IMR-90 (cell line): Measurements from ENCODE around the gene SCTR. TPM values are rescaled to one million over a fixed set of nuclear protein-coding genes. Genes with fewer than 3 reads are reported as not detected.

Experiments
- ATAC-seq: fragments of 200-7000 bp; cut with Tn5 transposase; 2 replicates; pipeline ENCODE4 v1.9.1; 2020; ENCODE audit warnings: low read depth, mild to moderate bottlenecking, moderate library complexity
- BruUV-seq: library from RNA; stranded (reverse); fragments of 400-500 nt; replicated peaks from 2 replicates; lab custom pipeline; 2021; lab: Mats Ljungman, UMichigan
- CTCF ChIA-PET: fragments of 300-600 bp; formaldehyde crosslinking; extraction: SDS; loops from one replicate; lab custom pipeline; 2021; ENCODE audit warnings: antibody characterized with exemption; lab: Yijun Ruan, JAX
- POLR2A ChIA-PET: fragments of 300-600 bp; sonication (Branson Sonifier 250); formaldehyde crosslinking; loops from one replicate; lab custom pipeline; 2022; ENCODE audit warnings: antibody characterized with exemption; ENCODE audit not compliant: unreplicated experiment; lab: Charles Lee
- DNase-seq: peaks from one replicate; pipeline ENCODE4 v3.0.0; 2013
- H2AFZ ChIP-seq: replicated peaks from 2 replicates; pipeline ENCODE3; 2013; ENCODE audit warnings: low read length, mild to moderate bottlenecking; ENCODE audit not compliant: poor library complexity
- H2AK5ac ChIP-seq: 2 replicates; pipeline ENCODE4 v1.6.1; 2013; ENCODE audit warnings: low read depth, low read length, inconsistent platforms
- H2AK9ac ChIP-seq: replicated peaks from 2 replicates; pipeline ENCODE3; 2013; ENCODE audit warnings: mild to moderate bottlenecking, low read depth, low read length, moderate library complexity; ENCODE audit not compliant: poor library complexity
- H2BK120ac ChIP-seq: 2 replicates; pipeline ENCODE4 v1.6.1; 2013; ENCODE audit warnings: low read depth, low read length, inconsistent platforms
- H2BK15ac ChIP-seq: 3 replicates; pipeline ENCODE4 v1.6.1; 2013; ENCODE audit warnings: low read depth, low read length, inconsistent platforms
- H2BK20ac ChIP-seq: 2 replicates; pipeline ENCODE4 v1.6.1; 2013; ENCODE audit warnings: low read depth, mild to moderate bottlenecking, inconsistent platforms, low read length, moderate library complexity
- H2BK5ac ChIP-seq: 2 replicates; pipeline ENCODE4 v1.6.1; 2013; ENCODE audit warnings: mild to moderate bottlenecking, low read depth, low read length, inconsistent platforms; ENCODE audit not compliant: poor library complexity, severe bottlenecking
- H3K14ac ChIP-seq: replicated peaks from 2 replicates; pipeline ENCODE4 v1.6.1; 2013; ENCODE audit warnings: low read depth, low read length, inconsistent platforms
- H3K18ac ChIP-seq: 2 replicates; pipeline ENCODE4 v1.6.1; 2013; ENCODE audit warnings: low read depth, low read length, control low read depth
- H3K23ac ChIP-seq: 2 replicates; pipeline ENCODE4 v1.6.1; 2013; ENCODE audit warnings: low read depth, low read length, inconsistent platforms
- H3K27ac ChIP-seq: 2 replicates; pipeline ENCODE4 v1.5.1; 2013; ENCODE audit warnings: mild to moderate bottlenecking, control low read depth, low read length; ENCODE audit not compliant: insufficient read depth
- H3K27me3 ChIP-seq: 2 replicates; pipeline ENCODE4 v1.6.1; 2013; ENCODE audit warnings: low read length; ENCODE audit not compliant: control insufficient read depth, insufficient read depth
- H3K36me3 ChIP-seq: 2 replicates; pipeline ENCODE4 v1.6.1; 2013; ENCODE audit warnings: low read length, mixed read lengths; ENCODE audit not compliant: control insufficient read depth, insufficient read depth
- H3K4ac ChIP-seq: 2 replicates; pipeline ENCODE4 v1.6.1; 2013; ENCODE audit warnings: low read depth, low read length, inconsistent platforms
- H3K4me1 ChIP-seq: 2 replicates; pipeline ENCODE4 v1.6.1; 2013; ENCODE audit warnings: low read length, mixed read lengths; ENCODE audit not compliant: control insufficient read depth, insufficient read depth
- H3K4me2 ChIP-seq: 2 replicates; pipeline ENCODE4 v1.6.1; 2013; ENCODE audit warnings: low read depth, mild to moderate bottlenecking, control low read depth, low read length, moderate library complexity
- H3K4me3 ChIP-seq: 2 replicates; pipeline ENCODE4 v1.5.1; 2013; ENCODE audit warnings: low read depth, mild to moderate bottlenecking, control low read depth, low read length, moderate library complexity; ENCODE audit not compliant: insufficient read depth
- H3K56ac ChIP-seq: 2 replicates; pipeline ENCODE4 v1.6.1; 2013; ENCODE audit warnings: low read length, inconsistent platforms; ENCODE audit not compliant: insufficient read depth; ENCODE audit errors: extremely low read depth
- H3K79me1 ChIP-seq, 2 experiments: 2 replicates each; pipeline ENCODE4 v1.6.1; 2013; ENCODE audit warnings: low read length in 2 of 2, inconsistent platforms in 1 of 2, low read depth in 1 of 2
- H3K9ac ChIP-seq: 2 replicates; pipeline ENCODE4 v1.6.1; 2013; ENCODE audit warnings: low read depth, low read length, control low read depth
- H3K9me1 ChIP-seq: 2 replicates; pipeline ENCODE4 v1.6.1; 2013; ENCODE audit warnings: low read length, inconsistent platforms; ENCODE audit not compliant: insufficient read depth
- H3K9me3 ChIP-seq: 2 replicates; pipeline ENCODE4 v1.6.1; 2013; ENCODE audit warnings: low read length; ENCODE audit not compliant: control insufficient read depth, insufficient read depth
- H4K20me1 ChIP-seq: 2 replicates; pipeline ENCODE4 v1.6.1; 2013; ENCODE audit warnings: low read length, inconsistent platforms; ENCODE audit not compliant: insufficient read depth
- H4K5ac ChIP-seq: 2 replicates; pipeline ENCODE4 v1.6.1; 2013; ENCODE audit warnings: mild to moderate bottlenecking, low read depth, low read length, control low read depth
- H4K8ac ChIP-seq, 2 experiments: 2 replicates each; pipeline ENCODE4 v1.6.1; 2013; ENCODE audit warnings: low read depth in 2 of 2, low read length in 2 of 2, control low read depth in 1 of 2, inconsistent platforms in 1 of 2
- H4K91ac ChIP-seq: 2 replicates; pipeline ENCODE4 v1.6.1; 2013; ENCODE audit warnings: low read depth, low read length, inconsistent platforms; ENCODE audit not compliant: insufficient read depth
- CEBPB ChIP-seq: IDR thresholded peaks from 2 replicates; pipeline ENCODE4 v1.6.1; 2012; ENCODE audit warnings: low read depth, low read length, improper control_type of control experiment
- CHD1 ChIP-seq: IDR thresholded peaks from 2 replicates; pipeline ENCODE4 v1.6.1; 2012; ENCODE audit warnings: low read depth, low read length, improper control_type of control experiment
- ELK1 ChIP-seq: fragments of 150-350 bp; IDR thresholded peaks from 2 replicates; pipeline ENCODE4 v1.6.1; 2016; ENCODE audit warnings: low read depth, mild to moderate bottlenecking, low read length, moderate library complexity, borderline replicate concordance
- FOS ChIP-seq: fragments of 150-350 bp; IDR thresholded peaks from 2 replicates; pipeline ENCODE4 v1.6.1; 2016; ENCODE audit warnings: low read depth, low read length
- POLR2A ChIP-seq: IDR thresholded peaks from 2 replicates; pipeline ENCODE4 v1.6.1; 2012; ENCODE audit warnings: mild to moderate bottlenecking, low read depth, low read length
- RAD21 ChIP-seq: IDR thresholded peaks from 2 replicates; pipeline ENCODE4 v1.6.1; 2012; ENCODE audit warnings: low read length, improper control_type of control experiment
- RCOR1 ChIP-seq: IDR thresholded peaks from 2 replicates; pipeline ENCODE4 v1.6.1; 2012; ENCODE audit warnings: mild to moderate bottlenecking, low read length, improper control_type of control experiment; ENCODE audit not compliant: insufficient replicate concordance
- WGBS, 2 experiments: methylation state at CpG; one replicate each; pipeline versions ENCODE4 v1.1.5 to v1.1.7; 2013; ENCODE audit warnings: missing lambda C conversion rate in 2 of 2; ENCODE audit not compliant: insufficient read length in 1 of 2; ENCODE audit errors: extremely low coverage in 2 of 2; 5-methylcytosine and 5-hydroxymethylcytosine counted together
- dilution Hi-C: fragments of 300-500 bp; cut with HindIII; formaldehyde crosslinking; loops from one replicate; pipeline ENCODE4 v1.14.3; 2018; ENCODE audit warnings: low sequenced_read_pairs; ENCODE audit not compliant: unreplicated experiment
- in situ Hi-C: fragments of 300-500 bp; cut with MboI; formaldehyde crosslinking; loops from 3 replicates; pipeline ENCODE4 v1.14.3; 2019; ENCODE audit warnings: low sequenced_read_pairs, inconsistent platforms, mixed read lengths
- intact Hi-C: fragments of 100-400 bp; cut with micrococcal nuclease; formaldehyde crosslinking; loops from 2 replicates; pipeline ENCODE4 v1.10.0; 2022
- polyA plus RNA-seq, 3 experiments: library from polyadenylated mRNA; depleted of rRNA; stranded (reverse); fragments of >200 nt; gene quantifications; 2 replicates each; pipeline ENCODE4 v1.2.3, GENCODE V29; 2012; ENCODE audit warnings: low replicate concordance in 1 of 3
- total RNA-seq: library from RNA; depleted of rRNA; stranded (reverse); fragments of >200 nt; gene quantifications from 2 replicates; pipeline ENCODE4 v1.2.3, GENCODE V29; 2012
- TF ChIP-seq, protein P1 (sequence below): fragments of 150-350 bp; IDR thresholded peaks from 2 replicates; pipeline ENCODE4 v1.6.1; 2017; ENCODE audit warnings: mild to moderate bottlenecking, antibody characterized with exemption, low read length, low read depth

SCTR gene
- total and polyA plus RNA-seq, 2 of the 4 experiments (the other 2 are of a cell fraction): not detected

- Histone ChIP-seq H3K9me1 (no peaks in the 10 kb centered on the region), H4K5ac (no peak overlapping the region), H2BK5ac (no peak overlapping the region), H2BK120ac (no peak overlapping the region), H3K23ac (no peak overlapping the region), H4K20me1 (no peaks in the 10 kb centered on the region), H3K14ac (no peak overlapping the region), H3K9me3 (no peaks in the 10 kb centered on the region), H3K27ac (no peak overlapping the region), H3K18ac (no peak overlapping the region), H2AFZ (no peak overlapping the region), H3K9ac (no peak overlapping the region), H3K4me3 (no peak overlapping the region), H3K4me1 (no peaks in the 10 kb centered on the region), H3K56ac (no peak overlapping the region), H3K36me3 (no peaks in the 10 kb centered on the region), H2BK20ac (no peak overlapping the region), H4K8ac (no peak overlapping the region), H4K91ac (no peak overlapping the region), H2AK9ac (no peak overlapping the region), H3K79me1 (no peaks in the 10 kb centered on the region), H2AK5ac (no peak overlapping the region), H3K27me3 (no peaks in the 10 kb centered on the region; the same call in 1 of the 2 replicates), H2BK15ac (no peak overlapping the region), H3K4me2 (no peak overlapping the region), H3K4ac (no peak overlapping the region)
- BruUV-seq: no TSS peak
- no peak for DNase-seq
- in situ Hi-C loops (no loop called here), intact Hi-C loops (no loop called here), dilution Hi-C loops (no loop called here)
- no peak for ATAC-seq
- ChIA-PET POLR2A (no interaction called here), CTCF (no interaction called here)
- no CpG with 5 or more reads among the region's 2 CpGs for WGBS, 2 experiments
- TF ChIP-seq FOS: no peak
- no peak for TF ChIP-seq RCOR1
- TF ChIP-seq, protein P1, sequence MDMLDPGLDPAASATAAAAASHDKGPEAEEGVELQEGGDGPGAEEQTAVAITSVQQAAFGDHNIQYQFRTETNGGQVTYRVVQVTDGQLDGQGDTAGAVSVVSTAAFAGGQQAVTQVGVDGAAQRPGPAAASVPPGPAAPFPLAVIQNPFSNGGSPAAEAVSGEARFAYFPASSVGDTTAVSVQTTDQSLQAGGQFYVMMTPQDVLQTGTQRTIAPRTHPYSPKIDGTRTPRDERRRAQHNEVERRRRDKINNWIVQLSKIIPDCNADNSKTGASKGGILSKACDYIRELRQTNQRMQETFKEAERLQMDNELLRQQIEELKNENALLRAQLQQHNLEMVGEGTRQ: no peak
- TF ChIP-seq ELK1: no peak
- no peak for TF ChIP-seq CEBPB
- TF ChIP-seq POLR2A: no peak
- no peak for TF ChIP-seq CHD1
- TF ChIP-seq RAD21: no peak
Observed at GRCh38 chr2:119565481-119565880, 41.2 kb upstream of the SCTR start.
